Measurements from ENCODE around the gene ZNF117.

GRCh38 chr7:64999165-65000004, 8.5 kb upstream of the ZNF117 start:
- TF ChIP-seq CTCF (IDR thresholded peaks at IDR 0.05) (no peak), NR3C1 (CRISPR knock-in tag; conservative IDR thresholded peaks at IDR 0.05; ENCODE audit: low read depth) (no peak), MAX (CRISPR knock-in tag; IDR thresholded peaks at IDR 0.05) (no peak), FOXK1 (CRISPR knock-in tag; IDR thresholded peaks at IDR 0.05) (no peak), USF2 (CRISPR knock-in tag; IDR thresholded peaks at IDR 0.05) (no peak)

All from WTC11 (cell line).